HG03565 (cell line): ENCODE measurements around the gene SMARCAL1.

Experiments
- ATAC-seq: cut with Tn5 transposase; IDR thresholded peaks from one replicate; pipeline ENCODE4 v1.9.1; 2021; ENCODE audit warnings: mild to moderate bottlenecking, moderate library complexity; ENCODE audit not compliant: unreplicated experiment

SMARCAL1 gene

GRCh38 chr2:216473187-216473586 is 60.9 kb downstream of the SMARCAL1 start:
- ATAC-seq, result no peak

GRCh38 chr2:216474925-216475670 is 62.8 kb downstream of the SMARCAL1 start:
- peak; percentile 67 for ATAC-seq

- no peak for ATAC-seq
These were observed 63.5 kb downstream of the SMARCAL1 start for GRCh38 chr2:216475767-216476166.

GRCh38 chr2:216477283-216478035 is 65.2 kb downstream of the SMARCAL1 start:
- ATAC-seq, result no peak

- ATAC-seq, result no peak
These were observed 65.9 kb downstream of the SMARCAL1 start for GRCh38 chr2:216478151-216478550.

- no peak for ATAC-seq
These were observed 66.5 kb downstream of the SMARCAL1 start for GRCh38 chr2:216478791-216479190.

GRCh38 chr2:216480221-216480620 is 67.9 kb downstream of the SMARCAL1 start:
- ATAC-seq, result no peak

GRCh38 chr2:216482640-216483039 is 70.4 kb downstream of the SMARCAL1 start:
- ATAC-seq, result no peak

- no peak for ATAC-seq
These were observed 73.0 kb downstream of the SMARCAL1 start for GRCh38 chr2:216485237-216485636.

- no peak for ATAC-seq
These were observed 73.5 kb downstream of the SMARCAL1 start for GRCh38 chr2:216485745-216486144.

GRCh38 chr2:216486271-216486670 is 74.0 kb downstream of the SMARCAL1 start:
- ATAC-seq, result no peak

- no peak for ATAC-seq
These were observed 74.4 kb downstream of the SMARCAL1 start for GRCh38 chr2:216486708-216487107.

- ATAC-seq, result no peak
These were observed 77.8 kb downstream of the SMARCAL1 start for GRCh38 chr2:216490061-216490460.

- ATAC-seq, result peak; percentile 78
These were observed 79.7 kb downstream of the SMARCAL1 start for GRCh38 chr2:216491793-216492596.

- ATAC-seq, result no peak
These were observed 80.5 kb downstream of the SMARCAL1 start for GRCh38 chr2:216492597-216493333.

GRCh38 chr2:216493334-216493685 is 81.0 kb downstream of the SMARCAL1 start:
- ATAC-seq, result no peak

GRCh38 chr2:216495656-216496055 is 83.4 kb downstream of the SMARCAL1 start:
- ATAC-seq, result no peak

GRCh38 chr2:216497382-216498069 is 85.2 kb downstream of the SMARCAL1 start:
- ATAC-seq, result no peak

- ATAC-seq, result no peak
These were observed 85.7 kb downstream of the SMARCAL1 start for GRCh38 chr2:216498070-216498378.
